OCI-LY3 (cell line): ENCODE measurements around the gene ARHGAP10.
A peak's percentile ranks its signal among the peaks of the same experiment; 100 is the strongest.

Experiments
- H2AFZ ChIP-seq: fragments of 200-600, 300-600 bp; shearing (Covaris generic); 2 replicates; pipeline ENCODE4 v1.6.0; 2014; ENCODE audit warnings: antibody characterized with exemption, low read depth, low read length
- H3K27ac ChIP-seq: fragments of 200-600, 300-600 bp; sonication (generic); 2 replicates; pipeline ENCODE4 v1.5.1; 2014; ENCODE audit warnings: mild to moderate bottlenecking, low read length, moderate library complexity, mixed read lengths
- H3K27me3 ChIP-seq: fragments of 200-600, 300-600 bp; sonication (generic); 2 replicates; pipeline ENCODE4 v1.6.1; 2014; ENCODE audit warnings: low read depth, low read length, mixed read lengths
- H3K36me3 ChIP-seq: fragments of 200-600, 300-600 bp; sonication (generic); replicated peaks from 2 replicates; pipeline ENCODE3; 2014; ENCODE audit warnings: low read depth, low read length, mixed read lengths
- H3K4me1 ChIP-seq: fragments of 300-600, 200-600 bp; sonication (generic); 2 replicates; pipeline ENCODE4 v1.6.1; 2014; ENCODE audit warnings: low read length, mixed read lengths
- H3K4me2 ChIP-seq: fragments of 200-600, 300-600 bp; sonication (generic); 2 replicates; pipeline ENCODE4 v1.6.1; 2014; ENCODE audit warnings: low read length, mixed read lengths
- H3K4me3 ChIP-seq: fragments of 300-600, 200-600 bp; sonication (generic); 2 replicates; pipeline ENCODE4 v1.5.1; 2014; ENCODE audit warnings: antibody characterized with exemption, mild to moderate bottlenecking, low read length, moderate library complexity
- H3K79me2 ChIP-seq: fragments of 300-600, 200-600 bp; shearing (Covaris generic); 2 replicates; pipeline ENCODE4 v1.6.1; 2014; ENCODE audit warnings: mild to moderate bottlenecking, low read length, mixed read lengths
- H3K9ac ChIP-seq: fragments of 300-600, 200-600 bp; shearing (Covaris generic); 2 replicates; pipeline ENCODE4 v1.6.0; 2014; ENCODE audit warnings: mild to moderate bottlenecking, low read length, moderate library complexity
- H3K9me3 ChIP-seq: fragments of 200-600, 300-600 bp; shearing (Covaris generic); 2 replicates; pipeline ENCODE4 v1.6.1; 2014; ENCODE audit warnings: low read length, mixed read lengths; ENCODE audit not compliant: insufficient read depth
- H4K20me1 ChIP-seq: fragments of 200-600, 300-600 bp; sonication (generic); 2 replicates; pipeline ENCODE4 v1.6.1; 2016; ENCODE audit warnings: low read length, mixed read lengths; ENCODE audit not compliant: insufficient read depth
- CTCF ChIP-seq: fragments of 200-600, 300-600 bp; sonication (generic); IDR thresholded peaks from 2 replicates; pipeline ENCODE4 v1.5.1; 2014; ENCODE audit warnings: antibody characterized with exemption, low read length, low read depth
- EZH2phosphoT487 ChIP-seq: fragments of 200-600 bp; shearing (Covaris generic); IDR thresholded peaks from 2 replicates; pipeline ENCODE4 v1.6.1; 2018; ENCODE audit warnings: antibody characterized with exemption, mixed run types, low read depth

ARHGAP10 gene

GRCh38 chr4:147725673-147726072 lies 6.2 kb upstream of the ARHGAP10 start:
- H3K9me3 ChIP-seq: no peaks in the 10 kb centered on the region
- no peak overlapping the region for H3K9ac ChIP-seq
- H2AFZ ChIP-seq: no peak overlapping the region
- no peaks in the 10 kb centered on the region for H4K20me1 ChIP-seq
- peaks cover 6% of the 10 kb centered on the region for H3K4me1 ChIP-seq
- no peak overlapping the region for H3K27ac ChIP-seq
- TF ChIP-seq EZH2phosphoT487 (no peak), CTCF (no peak)
- H3K79me2 ChIP-seq: no peaks in the 10 kb centered on the region
- H3K4me3 ChIP-seq: no peak overlapping the region
- H3K27me3 ChIP-seq: peaks cover 27% of the 10 kb centered on the region
- H3K4me2 ChIP-seq: no peak overlapping the region
- no peaks in the 10 kb centered on the region for H3K36me3 ChIP-seq

GRCh38 chr4:147727476-147728028 lies 4.3 kb upstream of the ARHGAP10 start:
- no peaks in the 10 kb centered on the region for H3K36me3 ChIP-seq
- no peak overlapping the region for H3K4me3 ChIP-seq
- no peak overlapping the region for H3K4me2 ChIP-seq
- peaks cover 12% of the 10 kb centered on the region for H3K4me1 ChIP-seq
- H3K27ac ChIP-seq: no peak overlapping the region
- no peaks in the 10 kb centered on the region; the same call in 1 of the 2 replicates for H3K79me2 ChIP-seq
- H2AFZ ChIP-seq: no peak overlapping the region
- H4K20me1 ChIP-seq: no peaks in the 10 kb centered on the region
- H3K9me3 ChIP-seq: no peaks in the 10 kb centered on the region
- H3K27me3 ChIP-seq: peaks cover 27% of the 10 kb centered on the region
- TF ChIP-seq CTCF (no peak), EZH2phosphoT487 (no peak)
- no peak overlapping the region for H3K9ac ChIP-seq

- Histone ChIP-seq H3K4me2 (peak overlapping the region; percentile 90), H2AFZ (no peak overlapping the region), H3K4me3 (peak overlapping the region; percentile 76; the same call in 1 of the 2 replicates), H3K4me1 (peaks cover 37% of the 10 kb centered on the region), H3K9me3 (no peaks in the 10 kb centered on the region), H3K9ac (no peak overlapping the region), H3K27ac (no peak overlapping the region), H3K36me3 (no peaks in the 10 kb centered on the region), H4K20me1 (peaks cover 9% of the 10 kb centered on the region; the same call in 1 of the 2 replicates), H3K27me3 (peaks cover 30% of the 10 kb centered on the region), H3K79me2 (peaks cover 16% of the 10 kb centered on the region)
- TF ChIP-seq EZH2phosphoT487: no peak
- TF ChIP-seq CTCF: no peak
Measured at GRCh38 chr4:147730333-147730732, 1.6 kb upstream of the ARHGAP10 start.

- Histone ChIP-seq H3K36me3 (no peaks in the 10 kb centered on the region), H3K79me2 (peaks cover 32% of the 10 kb centered on the region), H3K4me2 (peak overlapping the region; percentile 90), H4K20me1 (peaks cover 9% of the 10 kb centered on the region; the same call in 1 of the 2 replicates), H3K27ac (peak overlapping the region; percentile 51), H3K4me3 (peak overlapping the region; percentile 76), H3K9ac (peak overlapping the region; percentile 75), H3K27me3 (peaks cover 20% of the 10 kb centered on the region), H2AFZ (peak overlapping the region; percentile 88), H3K9me3 (no peaks in the 10 kb centered on the region), H3K4me1 (peaks cover 46% of the 10 kb centered on the region)
- TF ChIP-seq EZH2phosphoT487: no peak
- no peak for TF ChIP-seq CTCF
Measured at GRCh38 chr4:147732518-147733235, 789 bp downstream of the ARHGAP10 start.
